GM18867 (cell line): ENCODE results near the gene OGG1.

ENCODE experiments used
- ATAC-seq: cut with Tn5 transposase; IDR thresholded peaks from one replicate; pipeline ENCODE4 v1.9.1; 2021; ENCODE audit warnings: mild to moderate bottlenecking, moderate library complexity; ENCODE audit not compliant: unreplicated experiment

OGG1 gene

GRCh38 chr3:9781978-9782603 is 32.3 kb downstream of the OGG1 start:
- no peak for ATAC-seq

GRCh38 chr3:9782770-9783169 is 33.0 kb downstream of the OGG1 start:
- no peak for ATAC-seq

GRCh38 chr3:9783954-9784353 is 34.2 kb downstream of the OGG1 start:
- no peak for ATAC-seq

GRCh38 chr3:9784965-9785364 is 35.2 kb downstream of the OGG1 start:
- no peak for ATAC-seq

- ATAC-seq, result no peak
These were observed 35.9 kb downstream of the OGG1 start for GRCh38 chr3:9785602-9786001.

GRCh38 chr3:9786209-9786739 is 36.5 kb downstream of the OGG1 start:
- no peak for ATAC-seq

- no peak for ATAC-seq
These were observed 37.3 kb downstream of the OGG1 start for GRCh38 chr3:9786825-9787669.

- no peak for ATAC-seq
These were observed 38.0 kb downstream of the OGG1 start for GRCh38 chr3:9787714-9788113.

- ATAC-seq, result no peak
These were observed 41.4 kb downstream of the OGG1 start for GRCh38 chr3:9791127-9791526.

GRCh38 chr3:9791790-9792404 is 42.1 kb downstream of the OGG1 start:
- no peak for ATAC-seq

- ATAC-seq, result peak; percentile 82
These were observed 42.8 kb downstream of the OGG1 start, which contains the start of the genes ARPC4 and TADA3 for GRCh38 chr3:9792405-9793160. ARPC4 (plus strand) TSS chr3:9793082; CDS start chr3:9793122, 40 bp downstream. TADA3 (minus strand) TSS chr3:9792473; CDS start chr3:9791466, 1,007 bp downstream.

GRCh38 chr3:9793161-9793781 is 43.5 kb downstream of the OGG1 start:
- peak; percentile 0 for ATAC-seq

GRCh38 chr3:9794400-9794799 is 44.6 kb downstream of the OGG1 start:
- no peak for ATAC-seq

- no peak for ATAC-seq
These were observed 45.5 kb downstream of the OGG1 start for GRCh38 chr3:9795207-9795606.

- ATAC-seq, result no peak
These were observed 47.6 kb downstream of the OGG1 start for GRCh38 chr3:9797196-9797945.

- no peak for ATAC-seq
These were observed 50.8 kb downstream of the OGG1 start for GRCh38 chr3:9800529-9800928.

- ATAC-seq, result no peak
These were observed 53.7 kb downstream of the OGG1 start for GRCh38 chr3:9803494-9803893.

- ATAC-seq, result no peak
These were observed 55.2 kb downstream of the OGG1 start for GRCh38 chr3:9804996-9805395.

GRCh38 chr3:9806137-9806536 is 56.4 kb downstream of the OGG1 start:
- ATAC-seq, result no peak
